Prostate gland (tissue), 2 donors: ENCODE results near the gene B3GNT7.

Source experiments
- CTCF ChIP-seq, 4 experiments: fragments of 200-600 bp in 2 of 4; fragments of 450-650 bp in 2 of 4; sonication (generic) in 2 of 4; IDR thresholded peaks; 1 replicate in 3 of 4; 2 replicates in 1 of 4; pipeline ENCODE4 v1.5.1; 2016 to 2019; ENCODE audit warnings: antibody characterized with exemption in 4 of 4, mild to moderate bottlenecking in 2 of 4, moderate library complexity in 2 of 4
- POLR2A ChIP-seq: fragments of 450-650 bp; IDR thresholded peaks from one replicate; pipeline ENCODE4 v1.6.1; 2016; ENCODE audit warnings: antibody characterized with exemption, mild to moderate bottlenecking

- TF ChIP-seq CTCF (IDR thresholded peaks at IDR 0.05) (no peak), POLR2A (no peak)
Measured at GRCh38 chr2:231421051-231421580, 25.6 kb downstream of the B3GNT7 start.
